A549 (cell line): ENCODE results near the gene TSFM. TPM values are rescaled to one million over a fixed set of nuclear protein-coding genes. Genes with fewer than 3 reads are reported as not detected.
A peak's percentile ranks its signal among the peaks of the same experiment; 100 is the strongest.

ENCODE experiments used
- ATAC-seq, 2 experiments: fragments of 200-7000 bp in 1 of 2; fragments of >200 bp in 1 of 2; cut with Nextera tagmentation in 1 of 2; cut with Tn5 transposase in 1 of 2; 3 replicates each; pipeline versions ENCODE4 v1.8.0 to v1.9.1; 2018 to 2020; ENCODE audit warnings: mild to moderate bottlenecking in 1 of 2, moderate library complexity in 1 of 2
- CTCF ChIA-PET: fragments of 300-600 bp; sonication (Branson Sonifier 250); formaldehyde crosslinking; extraction: SDS; loops from one replicate; lab custom pipeline; 2021; ENCODE audit warnings: antibody characterized with exemption, inconsistent platforms; lab: Yijun Ruan, JAX
- POLR2A ChIA-PET: fragments of 350-600 bp; formaldehyde crosslinking; extraction: SDS; loops from one replicate; lab custom pipeline; 2021; ENCODE audit warnings: antibody characterized with exemption, inconsistent platforms; lab: Yijun Ruan, JAX
- DNase-seq, 2 experiments: peaks; one replicate each; pipeline versions ENCODE4 v3.0.0 to v3.0.0-alpha.2; 2011 to 2016; ENCODE audit warnings: low read depth in 1 of 2, low spot score in 1 of 2
- FAIRE-seq: peaks from 2 replicates; lab custom pipeline; 2011; peaks lifted over from hg19 to GRCh38; lab: Jason Lieb, UNC
- H3K27ac ChIP-seq, 2 experiments: fragments of >200 bp; sonication (Bioruptor Twin); formaldehyde crosslinking; 3 replicates each; pipeline ENCODE4 v1.5.1; 2016 to 2017
- H3K4me1 ChIP-seq: fragments of >200 bp; sonication (Bioruptor Twin); formaldehyde crosslinking; 3 replicates; pipeline ENCODE4 v1.6.1; 2016
- H3K4me2 ChIP-seq: fragments of >200 bp; sonication (Bioruptor Twin); formaldehyde crosslinking; 3 replicates; pipeline ENCODE4 v1.6.1; 2016
- H3K4me3 ChIP-seq: fragments of >200 bp; sonication (Bioruptor Twin); formaldehyde crosslinking; 3 replicates; pipeline ENCODE4 v1.5.1; 2016
- H3K9me3 ChIP-seq: fragments of >200 bp; sonication (Bioruptor Twin); formaldehyde crosslinking; 3 replicates; pipeline ENCODE4 v1.6.1; 2016
- BCL3 ChIP-seq: fragments of >200 bp; sonication (Bioruptor Twin); formaldehyde crosslinking; IDR thresholded peaks from 3 replicates; pipeline ENCODE4 v1.6.1; 2016
- CHD2 ChIP-seq: fragments of 150-350 bp; IDR thresholded peaks from 2 replicates; pipeline ENCODE4 v1.6.1; 2014; ENCODE audit warnings: low read length; ENCODE audit not compliant: partially characterized antibody
- CTCF ChIP-seq: fragments of >200 bp; sonication (Bioruptor Twin); formaldehyde crosslinking; IDR thresholded peaks from 3 replicates; pipeline ENCODE4 v1.5.1; 2016
- E2F6 ChIP-seq: IDR thresholded peaks from 2 replicates; pipeline ENCODE4 v1.6.1; 2012; ENCODE audit warnings: low read depth, borderline replicate concordance
- EHMT2 ChIP-seq: fragments of 200-600 bp; sonication (generic); IDR thresholded peaks from 2 replicates; pipeline ENCODE4 v1.6.1; 2016; ENCODE audit warnings: antibody characterized with exemption, low read depth, mild to moderate bottlenecking, moderate library complexity
- ESRRA ChIP-seq: fragments of 150-350 bp; IDR thresholded peaks from 2 replicates; pipeline ENCODE4 v1.6.1; 2014; ENCODE audit warnings: mild to moderate bottlenecking, low read length, borderline replicate concordance
- KDM1A ChIP-seq: fragments of 200-600 bp; sonication (generic); IDR thresholded peaks from 2 replicates; pipeline ENCODE4 v1.6.1; 2016; ENCODE audit warnings: low read depth, mild to moderate bottlenecking
- NFE2L2 ChIP-seq: fragments of 150-350 bp; conservative IDR thresholded peaks from 2 replicates; pipeline ENCODE4 v1.6.1; 2014; ENCODE audit warnings: low read length
- RAD21 ChIP-seq, 2 experiments: fragments of >200 bp in 1 of 2; sonication (Bioruptor Twin) in 1 of 2; formaldehyde crosslinking in 1 of 2; IDR thresholded peaks in 1 of 2; conservative IDR thresholded peaks in 1 of 2; 2 replicates in 1 of 2; 3 replicates in 1 of 2; pipeline ENCODE4 v1.6.1; 2012 to 2018; ENCODE audit warnings: inconsistent platforms in 1 of 2
- REST ChIP-seq: fragments of 200-600 bp; sonication (generic); IDR thresholded peaks from 2 replicates; pipeline ENCODE4 v1.6.1; 2016; ENCODE audit warnings: antibody characterized with exemption, mild to moderate bottlenecking, moderate library complexity
- SREBF2 ChIP-seq: fragments of 450-650 bp; IDR thresholded peaks from 2 replicates; pipeline ENCODE4 v1.6.1; 2014; ENCODE audit warnings: mild to moderate bottlenecking, moderate library complexity
- TFCP2L1 ChIP-seq: fragments of 250-450 bp; sonication (Bioruptor Pico); IDR thresholded peaks from 2 replicates; pipeline ENCODE4 v1.5.0; 2021; ENCODE audit warnings: mild to moderate bottlenecking
- WGBS: methylation state at CpG from one replicate; pipeline ENCODE4 v1.1.6; 2017; ENCODE audit errors: missing lambda C conversion rate; 5-methylcytosine and 5-hydroxymethylcytosine counted together
- polyA plus RNA-seq, 4 experiments: library from polyadenylated mRNA; depleted of rRNA in 3 of 4; stranded (reverse); fragments of >200 nt; fragmentation: RNase III in 1 of 4; extraction: RNeasy Plus Mini Kit Qiagen cat#74134 plus additional on column Dnase treatment in 1 of 4; gene quantifications; 2 replicates in 3 of 4; 3 replicates in 1 of 4; pipeline ENCODE4 v1.2.3, GENCODE V29; 2011 to 2017

Gene TSFM
- polyA plus RNA-seq, 2 of the 4 experiments (the other 2 are of a cell fraction) = 31.7 to 60.2 TPM

- WGBS = 81% methylated on average over 25 of the region's 25 CpGs
- H3K27ac ChIP-seq = no peak overlapping the region
- H3K4me3 ChIP-seq = no peak overlapping the region
- no peak for DNase-seq
- H3K4me1 ChIP-seq = peaks cover 16% of the 10 kb centered on the region
- no peak overlapping the region for H3K4me2 ChIP-seq
- TF ChIP-seq BCL3 (no peak), KDM1A (no peak)
- no peak for ATAC-seq
- FAIRE-seq = no peak
- ChIA-PET POLR2A (interaction anchor here (1.4 to 1.9 kb wide), 2 partner anchors 13 to 14 kb away, joined by 3 to 6 read pairs; partner anchors contain the start of genes EEF1AKMT3, METTL1 and TSPAN31), CTCF (interaction anchor here (0.7 to 2.4 kb wide), 17 partner anchors 9 to 147 kb away, joined by 3 to 16 read pairs (median 5); partner anchors contain the start of genes CYP27B1, EEF1AKMT3, METTL1 and TSFM)
- H3K9me3 ChIP-seq = no peaks in the 10 kb centered on the region
These were observed 23.8 kb upstream of the TSFM start for GRCh38 chr12:57758552-57759359.

GRCh38 chr12:57759360-57759980, 23.1 kb upstream of the TSFM start:
- TF ChIP-seq CTCF (peak; percentile 61), SREBF2 (no peak)
- TF ChIP-seq, all 56 proteins: peak for 1
- ATAC-seq (peak; percentile 42 to 64; a peak in 4 of 6 replicates), DNase-seq (peak in 1 of 2 experiments; percentile 68), FAIRE-seq (no peak)
- Histone ChIP-seq H3K4me2 (no peak overlapping the region), H3K4me1 (peaks cover 10% of the 10 kb centered on the region; the same call in 2 of the 3 replicates), H3K9me3 (no peaks in the 10 kb centered on the region), H3K27ac (no peak overlapping the region), H3K4me3 (no peak overlapping the region)
- 9% methylated on average over 3 of the region's 3 CpGs for WGBS
- ChIA-PET POLR2A (interaction anchor here (1.4 to 1.9 kb wide), 2 partner anchors 13 to 15 kb away, joined by 3 to 6 read pairs; partner anchors contain the start of genes EEF1AKMT3, METTL1 and TSPAN31), CTCF (interaction anchor here (0.7 to 2.4 kb wide), 21 partner anchors 8 to 174 kb away, joined by 3 to 16 read pairs (median 4); partner anchors contain the start of genes AVIL, CYP27B1, EEF1AKMT3 and METTL1)

GRCh38 chr12:57760347-57760982, 22.1 kb upstream of the TSFM start:
- H3K27ac ChIP-seq = no peak overlapping the region
- no peak for DNase-seq
- 83% methylated on average over 3 of the region's 3 CpGs for WGBS
- no peak overlapping the region for H3K4me2 ChIP-seq
- no peaks in the 10 kb centered on the region for H3K9me3 ChIP-seq
- ChIA-PET POLR2A (interaction anchor here (1.9 kb wide), 1 partner anchor 12 kb away, joined by 6 read pairs; the partner anchor contains the start of genes EEF1AKMT3 and METTL1), CTCF (interaction anchor here (0.9 to 2.5 kb wide), 9 partner anchors 10 to 177 kb away, joined by 3 to 16 read pairs (median 6); partner anchors contain the start of genes AVIL, TSFM and TSPAN31)
- TF ChIP-seq REST = peak; percentile 91
- TF ChIP-seq E2F6 = no peak
- no peak for TF ChIP-seq RAD21 (conservative IDR thresholded peaks at IDR 0.05 in 1 of 2, IDR thresholded peaks at IDR 0.05 in 1 of 2)
- no peak for TF ChIP-seq NFE2L2
- 0 out of 2 replicates have a peak, but pooled peaks have one; percentile 21 for TF ChIP-seq EHMT2
- TF ChIP-seq ESRRA = no peak
- no peak for TF ChIP-seq CHD2
- no peak for TF ChIP-seq TFCP2L1 (CRISPR knock-in tag)
- no peak for FAIRE-seq
- H3K4me3 ChIP-seq = no peak overlapping the region
- no peak for ATAC-seq
- H3K4me1 ChIP-seq = peaks cover 14% of the 10 kb centered on the region
